Upper lobe of left lung (tissue), 6 donors: ENCODE measurements around the gene BRIP1. TPM values are rescaled to one million over a fixed set of nuclear protein-coding genes. Genes with fewer than 3 reads are reported as not detected.
"Not testable (repeated sequence)": the region's sequence is repeated elsewhere in the genome, so short reads cannot be mapped to it uniquely, and the experiment has no call there.

ENCODE experiments used
- ATAC-seq, 2 donors: fragments of 200-7000 bp; cut with Tn5 transposase; one replicate each; pipeline ENCODE4 v1.9.1; 2022; ENCODE audit warnings: mild to moderate bottlenecking in 2 of 2, moderate library complexity in 2 of 2; ENCODE audit not compliant: low FRiP score in 2 of 2
- DNase-seq, 2 donors: peaks; one replicate each; pipeline ENCODE4 v3.0.0-alpha.2; 2019 to 2020
- H3K27ac ChIP-seq, 4 donors: fragments of 200-600 bp; sonication (generic); one replicate each; pipeline ENCODE4 v1.5.1; 2016 to 2019
- H3K27me3 ChIP-seq, 4 donors: fragments of 200-600 bp; sonication (generic); one replicate each; pipeline ENCODE4 v1.5.1; 2017 to 2019
- H3K36me3 ChIP-seq, 4 donors: fragments of 200-600 bp; sonication (generic); one replicate each; pipeline ENCODE4 v1.5.1; 2016 to 2019
- H3K4me1 ChIP-seq, 4 donors: fragments of 200-600 bp; sonication (generic); one replicate each; pipeline ENCODE4 v1.5.1; 2018 to 2019
- H3K4me3 ChIP-seq, 4 donors: fragments of 200-600 bp; sonication (generic); one replicate each; pipeline ENCODE4 v1.5.1; 2017 to 2019; ENCODE audit warnings: mild to moderate bottlenecking in 2 of 4, moderate library complexity in 1 of 4
- H3K9me3 ChIP-seq, 4 donors: fragments of 200-600 bp; sonication (generic); one replicate each; pipeline ENCODE4 v1.5.1; 2018 to 2019
- CTCF ChIP-seq, 6 experiments: fragments of 450-650 bp in 4 of 6; fragments of 200-600 bp in 2 of 6; sonication (generic) in 2 of 6; IDR thresholded peaks; one replicate each; pipeline ENCODE4 v1.5.1; 2016 to 2019; ENCODE audit warnings: antibody characterized with exemption in 6 of 6
- EP300 ChIP-seq, 4 donors: sonication (generic); formaldehyde crosslinking; IDR thresholded peaks; one replicate each; pipeline ENCODE4 v1.5.1; 2017; ENCODE audit warnings: antibody characterized with exemption in 4 of 4, control low read depth in 2 of 4
- POLR2A ChIP-seq, 4 donors: fragments of 450-650 bp; IDR thresholded peaks; one replicate each; pipeline ENCODE4 v1.5.1; 2016 to 2017; ENCODE audit warnings: antibody characterized with exemption in 4 of 4, mild to moderate bottlenecking in 2 of 4
- POLR2AphosphoS5 ChIP-seq, 2 donors: sonication (generic); formaldehyde crosslinking; IDR thresholded peaks; one replicate each; pipeline ENCODE4 v1.5.1; 2017; ENCODE audit warnings: antibody characterized with exemption in 2 of 2
- WGBS, 2 donors: methylation state at CpG; one replicate each; pipeline ENCODE4 v1.1.5; 2017 to 2018; 5-methylcytosine and 5-hydroxymethylcytosine counted together
- total RNA-seq, 6 donors: library from RNA; depleted of rRNA in 4 of 6; stranded (reverse); fragments of >200 nt in 4 of 6; gene quantifications; one replicate each; pipeline versions ENCODE4 v1.1.0 to v1.2.1, GENCODE V29; 2016 to 2021
- donor health status: DM: no; HTN: no; CAD: no; lungs with moderate emphysema.
- donor health status: DM: no; HTN: yes; CAD: no; lungs with severe emphysema.

Gene BRIP1
- total RNA-seq, 6 donors from 2014 or later: 0.55 to 2.5 (median 0.85) TPM

DNA sequence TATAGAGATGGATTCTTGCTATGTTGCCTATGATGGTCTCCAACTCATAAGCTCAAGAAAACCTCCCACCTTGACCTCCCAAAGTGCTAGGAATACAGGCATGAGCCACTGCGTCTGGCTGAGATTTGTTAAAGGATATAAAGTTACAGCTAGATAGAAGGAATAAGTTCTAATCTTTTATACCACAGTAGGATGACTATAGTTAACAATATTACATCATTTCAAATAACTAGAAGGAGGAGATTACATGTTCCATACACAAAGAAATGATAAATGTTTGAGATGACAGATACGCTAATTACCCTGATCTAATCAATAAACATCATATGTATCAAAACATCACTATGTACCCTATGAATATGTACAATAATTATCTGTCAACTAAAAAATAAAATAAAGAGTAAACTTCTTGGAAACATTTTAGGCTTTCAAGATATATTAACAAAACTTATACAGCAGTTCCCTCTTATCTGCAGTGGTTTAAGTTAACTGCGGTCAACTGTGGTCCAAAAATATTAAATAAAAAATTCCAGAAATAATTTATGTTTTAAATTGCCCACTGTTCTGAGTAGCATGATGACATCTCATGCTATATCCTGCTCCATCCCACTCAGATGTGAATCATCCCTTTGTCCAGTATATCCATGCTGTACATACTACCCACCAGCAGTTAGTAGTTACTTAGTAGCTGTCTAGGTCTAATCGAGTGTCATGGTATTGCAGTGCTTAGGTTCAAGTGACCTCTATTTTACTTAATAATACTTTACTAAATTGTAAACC is 143.1 kb downstream of the BRIP1 start:
- Histone ChIP-seq H3K9me3 (peaks cover 0 to 20% (median 4%) of the 10 kb centered on the region in 4 donors), H3K36me3 (no peaks in the 10 kb centered on the region), H3K4me3 (no peak overlapping the region), H3K27me3 (no peaks in the 10 kb centered on the region), H3K4me1 (no peaks in the 10 kb centered on the region), H3K27ac (no peak overlapping the region)
- ATAC-seq (no peak), DNase-seq (no peak)
- TF ChIP-seq CTCF (IDR thresholded peaks at IDR 0.05) (no peak), EP300 (IDR thresholded peaks at IDR 0.05) (no peak), POLR2A (IDR thresholded peaks at IDR 0.05) (no peak), POLR2AphosphoS5 (IDR thresholded peaks at IDR 0.05) (no peak)
- WGBS, 2 donors: 96 to 99% methylated on average over 4 of the region's 4 CpGs

DNA sequence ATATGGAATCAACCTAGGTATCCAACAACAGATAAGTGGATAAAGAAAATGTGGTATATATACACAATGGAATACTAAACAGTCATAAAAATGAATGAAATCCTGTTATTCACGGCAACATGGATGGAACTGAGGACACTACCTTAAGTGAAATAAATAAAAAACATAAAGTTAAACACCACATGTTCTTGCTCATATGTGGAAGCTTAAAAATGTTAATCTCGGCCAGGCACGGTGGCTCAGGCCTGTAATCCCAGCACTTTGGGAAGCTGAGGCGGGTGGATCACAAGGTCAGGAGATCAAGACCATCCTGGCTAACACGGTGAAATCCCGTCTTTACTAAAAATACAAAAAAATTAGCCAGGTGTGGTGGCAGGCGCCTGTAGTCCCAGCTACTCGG is 144.1 kb downstream of the BRIP1 start:
- not testable (repeated sequence) for ATAC-seq
- WGBS, 2 donors: 95 to 96% methylated on average over 8 of the region's 8 CpGs

GRCh38 chr17:61718022-61718421 is 145.3 kb downstream of the BRIP1 start:
- H3K9me3 ChIP-seq: peaks cover 0 to 20% (median 4%) of the 10 kb centered on the region in 4 donors
- no peak overlapping the region for H3K4me3 ChIP-seq
- TF ChIP-seq POLR2AphosphoS5 (IDR thresholded peaks at IDR 0.05): no peak
- TF ChIP-seq CTCF (IDR thresholded peaks at IDR 0.05): no peak
- no peak for TF ChIP-seq EP300 (IDR thresholded peaks at IDR 0.05)
- TF ChIP-seq POLR2A (IDR thresholded peaks at IDR 0.05): no peak
- H3K27ac ChIP-seq: no peak overlapping the region
- no peak for ATAC-seq
- no peaks in the 10 kb centered on the region for H3K27me3 ChIP-seq
- no peaks in the 10 kb centered on the region for H3K36me3 ChIP-seq
- no peaks in the 10 kb centered on the region for H3K4me1 ChIP-seq
- no peak for DNase-seq

More for the DNA sequence above, 144.1 kb downstream of the BRIP1 start:
- H3K4me1 ChIP-seq, H3K36me3 ChIP-seq, DNase-seq, H3K27ac ChIP-seq, H3K4me3 ChIP-seq, H3K27me3 ChIP-seq: not testable (repeated sequence)
- H3K9me3 ChIP-seq: peaks cover 0 to 20% (median 4%) of the 10 kb centered on the region in 4 donors

- TF ChIP-seq EP300 (IDR thresholded peaks at IDR 0.05) (no peak), POLR2A (IDR thresholded peaks at IDR 0.05) (no peak), POLR2AphosphoS5 (IDR thresholded peaks at IDR 0.05) (no peak), CTCF (IDR thresholded peaks at IDR 0.05) (no peak)
- no peaks in the 10 kb centered on the region for H3K4me1 ChIP-seq
- no peaks in the 10 kb centered on the region for H3K36me3 ChIP-seq
- DNase-seq (no peak), ATAC-seq (no peak)
- no peak overlapping the region for H3K27ac ChIP-seq
- peaks cover 0 to 20% (median 4%) of the 10 kb centered on the region in 4 donors for H3K9me3 ChIP-seq
- no peaks in the 10 kb centered on the region for H3K27me3 ChIP-seq
- WGBS, 2 donors: 96 to 97% methylated on average over 4 of the region's 4 CpGs
- no peak overlapping the region for H3K4me3 ChIP-seq
Observed at GRCh38 chr17:61717352-61717751, 146.0 kb downstream of the BRIP1 start.

DNA sequence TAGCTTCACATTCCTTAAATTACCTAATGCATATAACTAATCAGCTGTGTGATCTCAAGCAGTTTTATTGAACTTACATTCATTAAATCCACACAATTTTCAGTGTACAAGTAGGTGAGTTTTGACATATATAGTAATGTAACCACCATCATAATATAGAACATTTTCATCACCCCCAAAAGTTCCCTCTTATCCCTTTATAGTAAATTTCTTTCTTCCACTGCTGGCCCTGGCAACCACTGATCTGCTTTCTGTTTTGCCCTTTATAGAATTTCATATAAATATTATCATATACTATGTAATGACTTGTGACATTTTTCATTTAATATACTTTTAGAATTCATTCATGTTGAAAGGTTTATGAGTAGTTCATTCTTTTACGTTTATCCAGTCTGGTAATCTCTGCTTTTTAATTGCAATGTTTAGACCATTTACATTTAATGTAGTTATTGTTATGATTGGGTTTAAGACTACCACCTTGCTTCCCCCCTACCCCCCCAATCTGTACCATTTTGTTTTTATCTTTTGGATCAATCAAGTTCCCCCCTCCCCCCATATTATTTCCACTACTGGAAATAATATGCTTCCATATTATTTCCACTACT is 147.0 kb downstream of the BRIP1 start:
- DNase-seq (no peak), ATAC-seq (no peak)
- H3K4me3 ChIP-seq: no peak overlapping the region
- WGBS, 2 donors: 100% methylated on average over 1 of the region's 1 CpG
- peaks cover 0 to 20% (median 4%) of the 10 kb centered on the region in 4 donors for H3K9me3 ChIP-seq
- H3K27me3 ChIP-seq: no peaks in the 10 kb centered on the region
- H3K36me3 ChIP-seq: no peaks in the 10 kb centered on the region
- no peak overlapping the region for H3K27ac ChIP-seq
- TF ChIP-seq EP300 (IDR thresholded peaks at IDR 0.05) (no peak), POLR2AphosphoS5 (IDR thresholded peaks at IDR 0.05) (no peak), POLR2A (IDR thresholded peaks at IDR 0.05) (no peak), CTCF (IDR thresholded peaks at IDR 0.05) (no peak)
- no peaks in the 10 kb centered on the region for H3K4me1 ChIP-seq
